Measurements from ENCODE around the gene CTAG1B. TPM values are rescaled to one million over a fixed set of nuclear protein-coding genes. Genes with fewer than 3 reads are reported as not detected.

CTAG1B gene
- total and polyA plus RNA-seq, 2 donors (not counting 1 experiment from before 2014, with no cell fraction given) = 0.09 TPM; not detected in 1

GRCh38 chrX:154653048-154653401, 33.9 kb upstream of the CTAG1B start:
- no peaks in the 10 kb centered on the region for H3K36me3 ChIP-seq (replicated peaks in 1 of 2; ENCODE audit: control extremely low read depth in 1 of 2, control insufficient read depth in 1 of 2, extremely low read depth in 1 of 2, insufficient read depth in 2 of 2, low read length in 1 of 2)

More at GRCh38 chrX:154653048-154653401, 33.9 kb upstream of the CTAG1B start:
- ChIA-PET POLR2A (no interaction called here), CTCF (no interaction called here)
- ATAC-seq (ENCODE audit: low read depth) = no peak
- Histone ChIP-seq H3K79me2 (ENCODE audit: control insufficient read depth, insufficient read depth, low read length) (no peaks in the 10 kb centered on the region), H3K4me2 (replicated peaks; ENCODE audit: low read depth, low read length, poor library complexity, severe bottlenecking) (no peak overlapping the region), H4K20me1 (ENCODE audit: control insufficient read depth, insufficient read depth, low read length, poor library complexity, severe bottlenecking) (no peaks in the 10 kb centered on the region), H3K27ac (ENCODE audit: low read length in 2 of 2) (no peak overlapping the region), H2AFZ (ENCODE audit: insufficient read depth, low read depth, low read length, poor library complexity, severe bottlenecking) (no peak overlapping the region), H3K4me1 (ENCODE audit: control insufficient read depth in 2 of 2, insufficient read depth in 2 of 2, low read length in 2 of 2) (no peaks in the 10 kb centered on the region), H3K4me3 (ENCODE audit: control extremely low read depth in 1 of 5, extremely low read depth in 1 of 5, insufficient read depth in 1 of 5, low read depth in 2 of 5, low read length in 4 of 5) (no peak overlapping the region), H3K9me3 (ENCODE audit: control extremely low read depth in 1 of 3, control insufficient read depth in 2 of 3, insufficient read depth in 1 of 3, low read length in 2 of 3) (no peaks in the 10 kb centered on the region), H3K9ac (ENCODE audit: low read length) (no peak overlapping the region), H3K27me3 (replicated peaks in 1 of 4; ENCODE audit: control extremely low read depth in 1 of 4, control insufficient read depth in 3 of 4, insufficient read depth in 4 of 4, low read length in 3 of 4) (no peaks in the 10 kb centered on the region)
- Mint-ChIP-seq H3K4me1 (no peaks in the 10 kb centered on the region), H3K4me3 (no peak overlapping the region), H3K27ac (no peak overlapping the region), H3K9me3 (ENCODE audit: insufficient read depth) (no peaks in the 10 kb centered on the region), H3K27me3 (no peaks in the 10 kb centered on the region)
- TF ChIP-seq EZH2 (IDR thresholded peaks at IDR 0.05; ENCODE audit: borderline replicate concordance, insufficient read depth, low read depth, low read length, poor library complexity, severe bottlenecking) = no peak
- TF ChIP-seq CTCF (IDR thresholded peaks at IDR 0.05) = no peak
- 83% methylated on average over 2 of the region's 23 CpGs for WGBS (ENCODE audit: insufficient coverage)
- DNase-seq = no peak
- intact Hi-C loops (cut with micrococcal nuclease) = no loop called here

All from B cell (primary cell).